GM12878 (cell line): ENCODE results near the gene PCP2. TPM values are rescaled to one million over a fixed set of nuclear protein-coding genes. Genes with fewer than 3 reads are reported as not detected.

Experiments
- ATAC-seq: fragments of 200-7000 bp; cut with Tn5 transposase; 3 replicates; pipeline ENCODE4 v1.9.1; 2020; ENCODE audit warnings: mild to moderate bottlenecking, moderate library complexity
- BruUV-seq: library from RNA; stranded (reverse); fragments of 400-500 nt; replicated peaks from 2 replicates; lab custom pipeline; 2021; lab: Mats Ljungman, UMichigan
- CTCF ChIA-PET: fragments of 300-600 bp; sonication (Branson Sonifier 250); formaldehyde crosslinking; extraction: SDS; loops from one replicate; lab custom pipeline; 2021; ENCODE audit warnings: inconsistent platforms; lab: Yijun Ruan, JAX
- POLR2A ChIA-PET: fragments of 350-600 bp; formaldehyde crosslinking; extraction: SDS; loops from one replicate; lab custom pipeline; 2021; ENCODE audit warnings: inconsistent platforms; lab: Charles Lee
- RAD21 ChIA-PET: fragments of 300-600 bp; sonication (Branson Sonifier 250); formaldehyde crosslinking; loops from one replicate; lab custom pipeline; 2023; ENCODE audit warnings: antibody characterized with exemption; ENCODE audit not compliant: unreplicated experiment; lab: Charles Lee
- SMC1A ChIA-PET: fragments of 300-600 bp; sonication (Branson Sonifier 250); formaldehyde crosslinking; loops from one replicate; lab custom pipeline; 2023; ENCODE audit not compliant: unreplicated experiment, uncharacterized antibody; lab: Charles Lee
- DNase-seq: peaks from one replicate; pipeline ENCODE4 v3.0.0-alpha.2; 2011; ENCODE audit warnings: low read depth, low spot score
- FAIRE-seq: peaks from 3 replicates; lab custom pipeline; 2011; peaks lifted over from hg19 to GRCh38; lab: Jason Lieb, UNC
- H2AFZ ChIP-seq: 2 replicates; pipeline ENCODE4 v1.6.0; 2011; ENCODE audit warnings: low read depth, low read length, control low read depth; ENCODE audit not compliant: control insufficient read depth
- H3K27ac ChIP-seq: 2 replicates; pipeline ENCODE4 v1.5.1; 2011; ENCODE audit warnings: control low read depth; ENCODE audit not compliant: control insufficient read depth, insufficient read depth
- H3K27me3 ChIP-seq, 2 experiments: replicated peaks in 1 of 2; 2 replicates each; pipeline versions ENCODE4 v1.6.0 to v1.6.1; 2011; ENCODE audit warnings: low read length in 1 of 2; ENCODE audit not compliant: control insufficient read depth in 2 of 2, insufficient read depth in 2 of 2
- H3K36me3 ChIP-seq, 2 experiments: 2 replicates each; pipeline ENCODE4 v1.5.1; 2011; ENCODE audit warnings: low read length in 1 of 2; ENCODE audit not compliant: control insufficient read depth in 2 of 2, insufficient read depth in 2 of 2
- H3K4me1 ChIP-seq: 2 replicates; pipeline ENCODE4 v1.6.1; 2011; ENCODE audit warnings: mild to moderate bottlenecking, low read length, moderate library complexity, mixed read lengths; ENCODE audit not compliant: control insufficient read depth, insufficient read depth
- H3K4me2 ChIP-seq: 2 replicates; pipeline ENCODE4 v1.6.0; 2011; ENCODE audit warnings: control low read depth; ENCODE audit not compliant: control insufficient read depth, insufficient read depth
- H3K4me3 ChIP-seq: fragments of 200-600 bp; sonication (generic); 2 replicates; pipeline ENCODE4 v1.5.1; 2016
- H3K79me2 ChIP-seq: 2 replicates; pipeline ENCODE4 v1.6.0; 2011; ENCODE audit warnings: low read length; ENCODE audit not compliant: control insufficient read depth, insufficient read depth
- H3K9ac ChIP-seq: 2 replicates; pipeline ENCODE4 v1.8.0; 2011; ENCODE audit warnings: low read length, control low read depth, mixed read lengths; ENCODE audit not compliant: control insufficient read depth, insufficient read depth
- H3K9me3 ChIP-seq: replicated peaks from 3 replicates; pipeline ENCODE4 v1.5.1; 2011; ENCODE audit warnings: mild to moderate bottlenecking, low read length; ENCODE audit not compliant: control insufficient read depth, insufficient read depth
- H4K20me1 ChIP-seq: 2 replicates; pipeline ENCODE4 v1.6.0; 2011; ENCODE audit not compliant: control insufficient read depth, insufficient read depth
- ATF7 ChIP-seq: fragments of 450-650 bp; IDR thresholded peaks from 2 replicates; pipeline ENCODE4 v1.6.1; 2016; ENCODE audit warnings: low read depth, mild to moderate bottlenecking
- CTCF ChIP-seq, 3 experiments: IDR thresholded peaks in 2 of 3; conservative IDR thresholded peaks in 1 of 3; 2 replicates each; pipeline ENCODE4 v1.5.1; 2011; ENCODE audit warnings: low read depth in 3 of 3, low read length in 3 of 3, mild to moderate bottlenecking in 3 of 3, control low read depth in 2 of 3, moderate library complexity in 2 of 3, inconsistent platforms in 1 of 3, mixed read lengths in 1 of 3; ENCODE audit not compliant: control insufficient read depth in 2 of 3, insufficient read depth in 1 of 3; ENCODE audit errors: extremely low read depth in 1 of 3
- DPF2 ChIP-seq: fragments of 450-650 bp; IDR thresholded peaks from 2 replicates; pipeline ENCODE4 v1.6.1; 2017; ENCODE audit warnings: mild to moderate bottlenecking
- ESRRA ChIP-seq: IDR thresholded peaks from 2 replicates; pipeline ENCODE4 v1.6.1; 2012; ENCODE audit warnings: mild to moderate bottlenecking, low read length, improper control_type of control experiment
- GATAD2B ChIP-seq: fragments of 450-650 bp; conservative IDR thresholded peaks from 2 replicates; pipeline ENCODE4 v1.6.1; 2017; ENCODE audit warnings: low read depth, mild to moderate bottlenecking, moderate library complexity
- HDAC6 ChIP-seq: fragments of 200-600 bp; sonication (generic); IDR thresholded peaks from one replicate; pipeline ENCODE4 v1.8.0; 2017; ENCODE audit warnings: antibody characterized with exemption; ENCODE audit not compliant: unreplicated experiment
- IKZF1 ChIP-seq: fragments of 450-650 bp; conservative IDR thresholded peaks from 2 replicates; pipeline ENCODE4 v1.6.1; 2017; ENCODE audit warnings: antibody characterized with exemption, mild to moderate bottlenecking
- MEF2B ChIP-seq: fragments of 450-650 bp; IDR thresholded peaks from 2 replicates; pipeline ENCODE4 v1.6.1; 2018; ENCODE audit warnings: mild to moderate bottlenecking, moderate library complexity; ENCODE audit not compliant: partially characterized antibody, poor library complexity, severe bottlenecking
- PAX5 ChIP-seq: IDR thresholded peaks from 2 replicates; pipeline ENCODE4 v1.6.1; 2011; ENCODE audit warnings: low read depth, low read length, borderline replicate concordance
- POU2F2 ChIP-seq: IDR thresholded peaks from 3 replicates; pipeline ENCODE4 v1.6.1; 2011; ENCODE audit warnings: low read depth, mild to moderate bottlenecking, low read length, borderline replicate concordance
- RAD51 ChIP-seq: fragments of 450-650 bp; IDR thresholded peaks from 2 replicates; pipeline ENCODE4 v1.6.1; 2016; ENCODE audit warnings: moderate library complexity, mild to moderate bottlenecking, inconsistent platforms
- RBBP5 ChIP-seq: fragments of 200-600 bp; sonication (generic); conservative IDR thresholded peaks from 2 replicates; pipeline ENCODE4 v1.6.1; 2016
- SIN3A ChIP-seq: IDR thresholded peaks from 2 replicates; pipeline ENCODE4 v1.6.1; 2012; ENCODE audit warnings: low read depth, low read length, improper control_type of control experiment
- WRNIP1 ChIP-seq: IDR thresholded peaks from 2 replicates; pipeline ENCODE4 v1.6.1; 2011; ENCODE audit warnings: low read depth, low read length, improper control_type of control experiment, borderline replicate concordance
- whole genome bisulfite sequencing: methylation state at CpG from one replicate; pipeline ENCODE4 v1.1.6; 2016; ENCODE audit warnings: low lambda C conversion rate; ENCODE audit not compliant: insufficient replicate concordance, insufficient coverage; ENCODE audit errors: missing lambda C conversion rate; 5-methylcytosine and 5-hydroxymethylcytosine counted together
- in situ Hi-C: fragments of 300-500 bp; cut with MboI; formaldehyde crosslinking; loops from 9 replicates; pipeline ENCODE4 v1.14.3; 2018; ENCODE audit warnings: mixed read lengths
- intact Hi-C: fragments of 100-400 bp; cut with micrococcal nuclease; formaldehyde crosslinking; loops from one replicate; pipeline ENCODE4 v1.14.2; 2022; ENCODE audit not compliant: unreplicated experiment
- polyA plus RNA-seq, 11 experiments: library from polyadenylated mRNA; depleted of rRNA in 4 of 11; unstranded in 6 of 11; stranded (reverse) in 5 of 11; fragments of >200 nt; fragmentation: Nextera tagmentation in 4 of 11; fragmentation: Illumina TruSeq in 1 of 11; extraction: Ambion mirVana in 4 of 11; extraction: Trizol in 1 of 11; gene quantifications; 1 replicate in 1 of 11; 2 replicates in 10 of 11; pipeline versions ENCODE4 v1.2.1 to v1.2.3, GENCODE V29; 2011 to 2016; ENCODE audit warnings: inconsistent platforms in 2 of 11, missing spikeins in 2 of 11, low read depth in 1 of 11
- total RNA-seq, 4 experiments: library from RNA; depleted of rRNA in 3 of 4; stranded (reverse); fragments of >200 nt in 3 of 4; fragmentation: Illumina TruSeq in 1 of 4; extraction: Trizol in 1 of 4; gene quantifications; 2 replicates each; pipeline versions ENCODE4 v1.2.1 to v1.2.3, GENCODE V29; 2013 to 2021
- TF ChIP-seq, protein P1 (sequence below): fragments of 450-650 bp; IDR thresholded peaks from 2 replicates; pipeline ENCODE4 v1.6.1; 2017; ENCODE audit warnings: low read depth, mild to moderate bottlenecking, moderate library complexity

The PCP2 gene
- total and polyA plus RNA-seq, 10 of the 15 experiments (the other 5 are each of a cell fraction or from before 2014, with no cell fraction given) = 0.10 to 0.62 (median 0.31) TPM; not detected in 5

GRCh38 chr19:7596211-7596937 is 37.1 kb downstream of the PCP2 start:
- Histone ChIP-seq H3K36me3 (no peaks in the 10 kb centered on the region), H3K4me1 (no peaks in the 10 kb centered on the region; the same call in 1 of the 2 replicates), H2AFZ (no peak overlapping the region), H3K4me3 (peak overlapping the region; percentile 50; the same call in 1 of the 2 replicates), H4K20me1 (no peaks in the 10 kb centered on the region), H3K9me3 (no peaks in the 10 kb centered on the region), H3K27ac (no peak overlapping the region), H3K9ac (no peak overlapping the region), H3K79me2 (no peaks in the 10 kb centered on the region), H3K4me2 (peak overlapping the region; percentile 31; the same call in 1 of the 2 replicates), H3K27me3 (peaks cover 0 to 2% of the 10 kb centered on the region in 2 experiments; a peak in 1 of 4 replicates)
- BruUV-seq = no TSS peak
- DNase-seq = no peak
- ChIA-PET SMC1A (interaction anchor here (0.7 to 2.5 kb wide), 5 partner anchors 9 to 239 kb away, joined by 3 to 7 read pairs (median 3); no protein-coding TSS in a partner anchor), POLR2A (interaction anchor here (1.1 to 1.7 kb wide), 3 partner anchors 9 to 200 kb away, joined by 3 to 6 read pairs (median 3); no protein-coding TSS in a partner anchor), RAD21 (interaction anchor here (0.9 to 2.1 kb wide), 4 partner anchors 28 to 497 kb away, joined by 3 to 16 read pairs (median 4); partner anchors contain the start of genes PET100, TRAPPC5 and XAB2), CTCF (interaction anchor here (0.6 to 4.7 kb wide), 9 partner anchors 12 to 270 kb away, joined by 3 to 30 read pairs (median 3); partner anchors contain the start of gene TRAPPC5)
- intact Hi-C loops (no loop called here), in situ Hi-C loops (no loop called here)
- FAIRE-seq = no peak
- WGBS = 35% methylated on average over 39 of the region's 70 CpGs
- ATAC-seq = peak; percentile 40; the same call in 2 of the 3 replicates
- TF ChIP-seq CTCF (IDR thresholded peaks at IDR 0.05 in 2 of 3, conservative IDR thresholded peaks at IDR 0.05 in 1 of 3; ENCODE audit: control insufficient read depth in 2 of 3, extremely low read depth in 1 of 3, insufficient read depth in 1 of 3, low read depth in 3 of 3, low read length in 3 of 3) = peak in 2 of 3 experiments; percentile 10 to 11; a peak in 2 of 6 replicates
- TF ChIP-seq ATF7 = no peak
- 0 out of 2 replicates have a peak, but pooled peaks have one; percentile 27 for TF ChIP-seq DPF2
- TF ChIP-seq RBBP5 = no peak
- no peak for TF ChIP-seq WRNIP1
- TF ChIP-seq PAX5 = no peak
- TF ChIP-seq MEF2B = no peak
- TF ChIP-seq SIN3A = no peak
- peak; percentile 73 for TF ChIP-seq GATAD2B
- TF ChIP-seq IKZF1 = peak; percentile 26; the same call in 1 of the 2 replicates
- TF ChIP-seq HDAC6 = no peak
- TF ChIP-seq RAD51 = no peak
- TF ChIP-seq ESRRA = no peak
- no peak for TF ChIP-seq POU2F2
- TF ChIP-seq, protein P1, sequence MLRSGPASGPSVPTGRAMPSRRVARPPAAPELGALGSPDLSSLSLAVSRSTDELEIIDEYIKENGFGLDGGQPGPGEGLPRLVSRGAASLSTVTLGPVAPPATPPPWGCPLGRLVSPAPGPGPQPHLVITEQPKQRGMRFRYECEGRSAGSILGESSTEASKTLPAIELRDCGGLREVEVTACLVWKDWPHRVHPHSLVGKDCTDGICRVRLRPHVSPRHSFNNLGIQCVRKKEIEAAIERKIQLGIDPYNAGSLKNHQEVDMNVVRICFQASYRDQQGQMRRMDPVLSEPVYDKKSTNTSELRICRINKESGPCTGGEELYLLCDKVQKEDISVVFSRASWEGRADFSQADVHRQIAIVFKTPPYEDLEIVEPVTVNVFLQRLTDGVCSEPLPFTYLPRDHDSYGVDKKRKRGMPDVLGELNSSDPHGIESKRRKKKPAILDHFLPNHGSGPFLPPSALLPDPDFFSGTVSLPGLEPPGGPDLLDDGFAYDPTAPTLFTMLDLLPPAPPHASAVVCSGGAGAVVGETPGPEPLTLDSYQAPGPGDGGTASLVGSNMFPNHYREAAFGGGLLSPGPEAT = 0 out of 2 replicates have a peak, but pooled peaks have one; percentile 48
- TF ChIP-seq, all 136 proteins: peak for 5
